Cerebellar nuclear complex (tissue), 1 donor: ENCODE results near the gene ECI1.

Experiments used
- DNase-seq, 2 experiments: peaks; one replicate each; lab custom pipeline; 2025; lab: John Stamatoyannopoulos, UW

ECI1 gene

DNA sequence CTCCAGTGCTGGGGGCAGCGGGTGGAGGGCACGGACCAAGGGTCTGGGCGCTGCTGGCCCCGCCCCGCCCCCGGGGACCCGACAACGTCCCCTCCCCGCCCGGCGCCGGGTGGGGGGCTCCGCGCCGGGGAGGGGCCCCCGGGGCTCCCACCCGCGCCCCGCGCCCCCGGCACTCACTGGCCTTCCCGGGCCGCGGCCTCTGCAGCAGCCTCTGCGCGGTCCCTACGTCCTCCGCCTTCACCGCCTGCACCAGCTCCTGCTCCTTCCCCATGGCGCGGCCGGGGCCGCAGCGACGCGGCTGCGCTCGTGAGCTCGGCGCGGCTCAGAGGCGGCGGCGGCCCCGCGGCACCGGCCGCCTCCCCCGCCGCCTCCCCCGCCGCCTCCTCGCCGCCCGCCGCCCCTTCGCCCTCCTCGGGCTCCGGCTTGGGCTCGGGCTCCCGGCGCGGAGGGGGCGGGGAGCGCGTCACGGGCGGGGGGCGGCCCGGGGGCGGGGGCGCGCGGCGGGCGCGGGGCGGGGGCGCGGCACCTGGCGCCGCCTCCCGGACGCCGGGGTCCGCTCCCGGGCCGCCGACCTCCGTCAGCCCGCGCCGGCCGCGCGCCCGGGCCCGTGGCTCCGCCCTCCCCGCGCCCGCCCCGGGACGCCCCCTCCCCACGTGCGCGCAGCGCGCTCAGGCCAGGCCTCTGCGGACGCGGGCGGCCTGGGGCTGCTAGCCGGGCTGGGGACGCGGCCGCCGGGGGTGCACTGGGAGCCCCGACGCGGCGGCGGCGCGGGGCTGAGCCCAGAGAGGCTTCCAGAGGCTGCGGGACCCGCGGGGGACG, 55.0 kb downstream of the ECI1 start, which contains the start of gene CASKIN1:
CASKIN1 (minus strand) TSS at position 444 of the 819 bp plus-strand sequence; CDS start at position 271, 173 bp downstream.
- no peak for DNase-seq

DNA sequence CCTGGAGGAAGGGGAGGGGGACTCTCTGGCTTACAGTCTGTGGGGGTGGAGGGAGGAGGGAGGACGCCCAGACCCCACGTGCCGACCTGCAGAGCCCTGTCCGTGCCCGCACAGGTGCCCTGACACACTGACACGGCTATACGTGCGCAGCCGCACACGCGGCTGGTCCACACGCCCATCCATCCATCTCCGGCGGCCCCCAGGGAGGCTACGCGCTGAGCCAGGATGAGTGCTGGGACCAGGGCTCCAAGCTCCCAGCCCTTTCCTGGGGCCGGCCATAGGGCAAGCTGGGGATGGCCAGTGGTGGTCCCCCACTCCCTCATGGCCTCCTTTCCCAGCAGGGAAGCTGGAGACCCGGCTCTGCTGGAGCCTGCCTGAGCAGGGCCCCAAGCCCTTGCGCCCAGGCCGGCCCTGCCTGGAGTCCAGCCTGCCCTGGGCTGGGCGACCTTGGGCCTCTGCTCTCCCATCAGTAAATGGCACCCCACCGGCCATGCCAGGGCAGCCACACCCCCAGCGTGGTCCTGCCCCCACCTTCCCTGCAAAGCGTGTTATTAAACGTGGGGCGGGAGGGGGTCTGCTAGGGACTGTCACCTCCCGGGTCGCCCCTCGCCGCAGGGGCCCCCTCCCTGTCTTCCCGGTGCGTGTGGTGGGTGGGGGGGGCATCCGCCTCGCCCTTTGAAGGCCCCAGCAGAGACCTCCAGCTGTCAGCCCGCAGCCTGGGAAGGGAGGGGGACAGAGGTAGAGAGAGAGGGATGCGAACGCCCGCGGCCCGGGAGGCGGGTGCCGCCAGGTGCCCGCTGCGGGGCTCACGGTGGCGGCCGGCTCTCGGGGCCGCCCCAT, 55.8 kb downstream of the ECI1 start:
- DNase-seq = no peak

DNA sequence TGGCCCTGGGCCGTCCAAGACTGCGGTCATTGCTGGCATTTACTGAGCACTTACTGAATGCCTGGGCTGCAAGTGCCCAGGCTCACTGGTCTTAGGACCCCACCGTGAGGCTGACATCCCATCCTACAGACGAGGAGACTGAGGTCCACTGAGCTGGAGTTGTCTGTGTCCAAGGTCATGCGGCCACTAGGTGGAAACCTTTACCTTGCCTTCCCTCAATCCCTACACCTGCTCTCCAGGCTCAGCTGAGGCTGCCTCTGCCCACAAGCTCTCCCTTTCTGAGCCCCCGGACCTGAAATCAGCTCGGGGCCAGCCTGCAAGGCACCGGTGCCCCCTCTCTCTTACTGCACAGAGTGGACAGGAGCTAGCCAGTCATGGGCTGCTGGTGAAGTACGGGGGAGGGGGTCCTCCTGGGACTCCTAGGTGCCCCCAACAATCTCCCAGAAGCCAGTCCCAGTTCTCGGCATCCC, 56.5 kb downstream of the ECI1 start:
- DNase-seq = peak in 1 of 2 experiments; percentile 40

DNA sequence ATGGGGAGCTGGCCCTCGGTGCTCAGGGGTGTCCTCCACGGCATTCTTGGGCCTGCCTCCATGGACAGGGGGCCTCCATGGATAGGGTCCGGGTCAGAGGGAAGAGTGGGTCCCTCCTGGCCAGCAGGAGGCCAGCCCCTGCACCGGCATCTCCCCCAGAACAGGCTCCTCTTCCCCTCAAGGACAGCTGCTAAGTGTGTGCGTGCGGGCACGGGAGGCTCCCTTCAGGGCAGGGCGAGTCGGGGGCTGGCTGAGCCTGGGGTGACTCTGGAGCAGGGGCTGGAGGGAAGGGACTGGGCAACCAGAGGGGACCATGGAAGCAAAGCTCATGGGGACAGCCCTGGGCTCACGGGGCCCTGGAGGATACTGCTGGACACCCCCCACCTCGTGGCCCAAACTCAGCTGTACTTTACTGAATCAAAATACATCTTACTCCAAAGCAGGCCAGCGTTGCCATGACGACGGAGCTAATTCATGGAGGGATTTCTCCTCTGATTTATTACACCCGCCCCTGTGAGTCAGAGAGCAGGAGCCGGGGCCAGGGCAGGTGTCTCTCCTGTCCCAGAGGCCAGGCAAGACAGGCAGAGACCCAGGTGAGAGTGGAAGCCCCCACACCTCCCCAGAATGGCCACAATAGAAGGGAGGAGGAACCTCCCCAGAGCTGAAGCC, 57.1 kb downstream of the ECI1 start:
- DNase-seq = no peak

DNA sequence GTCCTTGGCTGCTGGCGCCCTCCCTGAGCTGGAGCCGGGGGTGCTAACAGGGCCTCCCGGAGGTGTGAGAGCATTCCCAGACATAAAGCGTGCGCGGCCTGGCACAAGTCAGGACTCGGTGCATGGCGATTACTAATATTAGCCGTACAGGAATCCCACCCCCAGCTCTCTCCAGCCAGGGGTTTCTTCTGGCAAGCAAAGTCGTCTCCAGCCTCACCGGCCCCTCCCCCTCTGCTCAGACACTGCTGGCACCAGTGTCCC, 60.0 kb downstream of the ECI1 start:
- no peak for DNase-seq

DNA sequence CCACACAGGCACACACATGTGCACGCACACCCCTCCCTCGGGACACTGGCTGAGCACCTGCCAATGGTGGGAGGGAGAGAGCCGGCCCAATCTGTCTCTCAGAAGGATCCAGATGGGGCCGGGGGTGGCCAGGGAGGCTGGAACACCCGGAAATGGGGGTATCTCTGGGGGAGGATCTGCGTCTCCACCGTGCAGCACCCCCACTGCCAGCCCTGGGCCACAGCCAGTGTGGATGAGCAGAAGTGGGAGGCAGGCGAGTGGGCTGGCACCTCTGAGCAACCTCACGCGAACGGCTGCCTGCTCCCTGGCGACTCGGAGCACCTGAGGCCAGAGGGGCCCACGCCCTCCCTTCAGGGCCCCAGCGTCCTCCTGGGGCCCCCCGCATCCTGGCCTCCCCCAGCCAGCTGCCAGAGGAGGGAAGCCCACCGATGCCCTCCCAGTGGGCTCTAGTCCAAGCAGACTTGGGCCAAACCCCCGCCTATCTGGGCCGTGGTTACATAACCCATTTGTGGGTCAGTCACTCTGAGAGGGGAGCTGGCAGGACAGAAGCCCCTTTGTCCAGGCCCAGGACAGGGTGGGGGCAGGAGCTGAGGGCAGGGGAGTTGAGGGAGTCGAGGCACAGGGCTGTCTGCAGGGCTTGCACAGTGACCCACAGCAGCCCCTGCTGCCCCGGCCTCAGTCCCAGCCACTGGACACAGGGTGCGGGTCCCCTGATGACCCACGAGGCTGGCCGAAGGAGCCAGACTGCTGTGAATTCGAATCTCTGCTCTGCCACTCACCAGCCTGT, 60.5 kb downstream of the ECI1 start:
- no peak for DNase-seq

DNA sequence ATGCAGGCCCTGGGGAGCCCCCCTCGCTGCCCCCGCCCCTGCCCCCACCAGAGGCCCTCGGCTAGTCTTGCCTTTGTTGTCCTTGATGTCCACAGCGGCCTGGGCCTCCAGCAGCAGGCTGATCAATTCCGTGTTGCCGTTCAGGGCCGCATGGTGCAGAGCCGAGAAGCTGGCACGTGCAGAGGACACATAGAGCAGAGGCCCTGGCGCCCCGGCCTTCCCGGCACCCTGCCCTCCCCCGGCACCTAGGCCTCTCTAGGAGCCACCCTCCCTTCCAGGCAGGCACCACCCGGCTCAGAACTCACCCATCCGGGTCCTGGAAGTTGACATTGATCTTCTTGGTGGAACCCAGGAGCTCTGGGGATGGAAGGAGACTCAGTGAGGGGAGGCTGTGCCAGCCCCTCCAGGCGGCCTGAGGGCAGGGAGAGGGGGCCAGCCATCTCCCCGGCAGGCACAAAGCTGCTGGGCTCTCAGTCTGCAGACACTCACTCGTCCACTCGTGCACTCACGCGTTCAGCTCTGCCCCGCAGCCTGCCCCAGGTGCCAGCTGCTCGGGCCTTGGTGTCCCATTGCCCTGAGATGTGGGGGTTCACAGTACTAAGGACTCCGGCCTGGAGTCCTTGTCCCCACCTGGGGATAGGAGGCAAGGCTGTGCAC, 61.3 kb downstream of the ECI1 start:
- no peak for DNase-seq
